HG03378 (cell line): ENCODE results near the gene SLC16A5.
"Not testable (repeated sequence)": the region's sequence is repeated elsewhere in the genome, so short reads cannot be mapped to it uniquely, and the experiment has no call there.

ENCODE experiments used
- ATAC-seq: cut with Tn5 transposase; IDR thresholded peaks from one replicate; pipeline ENCODE4 v1.9.1; 2021; ENCODE audit warnings: mild to moderate bottlenecking, moderate library complexity; ENCODE audit not compliant: unreplicated experiment

The SLC16A5 gene

DNA sequence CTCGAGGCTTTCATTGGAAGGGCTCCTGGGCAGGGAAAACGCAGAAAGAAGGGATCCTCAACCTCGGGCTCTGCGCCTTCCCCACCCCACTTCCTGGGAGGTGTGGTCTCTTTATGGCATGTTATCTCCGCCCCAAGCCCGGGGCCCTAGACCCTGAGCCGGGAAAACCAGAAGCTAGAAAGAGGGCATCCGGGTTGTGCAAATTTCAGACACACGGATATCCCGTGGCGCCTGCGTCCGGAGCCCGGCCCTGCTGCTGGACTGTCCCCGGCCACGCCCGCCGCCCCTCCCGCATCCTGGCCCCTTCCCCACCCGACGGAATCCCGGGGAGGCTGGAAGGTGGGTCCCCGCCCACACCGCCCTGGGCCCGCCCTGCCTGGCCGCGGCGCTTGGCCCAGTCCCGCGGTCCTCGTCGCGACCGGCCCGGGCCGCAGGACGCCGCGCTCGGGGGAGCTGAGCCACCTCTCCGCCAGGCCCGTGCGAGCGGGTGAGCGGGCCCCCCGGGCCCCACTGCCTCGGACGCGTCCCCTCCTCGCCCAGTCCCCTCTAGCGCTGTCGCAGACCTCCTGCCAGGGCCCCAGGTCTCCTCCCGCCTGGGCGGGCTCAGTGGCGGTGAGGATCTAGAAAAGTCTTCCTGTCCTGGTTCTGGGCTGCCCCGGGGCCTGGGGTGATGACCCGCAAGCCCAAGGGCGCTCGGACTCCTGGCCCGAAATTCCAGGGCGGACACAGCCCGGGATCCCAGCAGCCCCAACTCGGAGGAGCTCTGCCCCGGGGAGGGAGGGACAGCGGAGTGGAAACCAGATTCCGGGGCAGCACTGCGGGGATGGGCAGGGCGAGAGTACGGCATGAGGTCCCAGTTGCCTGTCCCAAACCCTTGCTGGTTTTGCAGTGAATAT lies at the start of gene SLC16A5:
TSS of gene SLC16A5 (plus strand) at position 397 of the 896 bp plus-strand sequence. CDS start 5,683 bp downstream, outside the sequence.
- ATAC-seq, result no peak

- no peak for ATAC-seq
Measured at GRCh38 chr17:75039238-75039637, 48.5 kb upstream of the SLC16A5 start.

- ATAC-seq, result no peak
Measured at GRCh38 chr17:75041656-75042280, 46.0 kb upstream of the SLC16A5 start.

DNA sequence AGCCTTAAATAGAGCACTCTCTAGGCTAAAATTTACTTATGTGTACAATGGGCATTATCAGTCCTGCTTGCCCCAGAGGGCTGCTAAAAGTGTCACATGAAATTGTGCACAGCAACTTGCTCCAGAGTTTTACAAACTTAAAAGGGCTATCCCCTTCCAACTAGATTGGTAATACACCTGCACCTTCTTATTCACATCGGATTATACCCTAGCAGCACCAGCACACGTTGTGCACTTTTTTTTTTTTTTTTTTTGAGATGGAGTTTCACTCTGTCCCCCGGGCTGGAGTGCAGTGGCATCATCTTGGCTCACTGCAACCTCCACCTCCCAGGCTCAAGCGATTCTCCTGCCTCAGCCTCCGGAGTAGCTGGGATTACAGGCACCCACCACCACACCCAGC lies 44.0 kb upstream of the SLC16A5 start:
- ATAC-seq, result not testable (repeated sequence)

DNA sequence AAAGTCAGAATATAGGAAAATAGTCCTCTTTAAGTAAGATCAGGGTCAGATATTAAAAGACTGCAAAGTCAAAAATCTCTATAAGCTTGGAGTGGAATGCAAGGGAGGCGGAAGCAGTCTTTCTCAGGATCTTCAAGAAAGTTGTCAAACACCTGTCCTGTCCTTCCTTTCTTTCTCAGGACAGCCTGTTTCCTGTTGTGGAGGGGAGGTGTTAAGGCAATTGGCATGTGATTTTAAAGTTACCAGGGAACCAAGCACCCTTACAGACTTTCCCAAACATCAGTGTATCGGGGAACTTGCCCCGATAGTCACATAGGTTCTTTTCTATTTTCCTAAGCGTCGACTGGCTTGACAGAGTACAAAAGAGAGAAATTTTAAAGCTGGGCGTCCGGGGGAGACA lies 43.0 kb upstream of the SLC16A5 start:
- ATAC-seq, result no peak

DNA sequence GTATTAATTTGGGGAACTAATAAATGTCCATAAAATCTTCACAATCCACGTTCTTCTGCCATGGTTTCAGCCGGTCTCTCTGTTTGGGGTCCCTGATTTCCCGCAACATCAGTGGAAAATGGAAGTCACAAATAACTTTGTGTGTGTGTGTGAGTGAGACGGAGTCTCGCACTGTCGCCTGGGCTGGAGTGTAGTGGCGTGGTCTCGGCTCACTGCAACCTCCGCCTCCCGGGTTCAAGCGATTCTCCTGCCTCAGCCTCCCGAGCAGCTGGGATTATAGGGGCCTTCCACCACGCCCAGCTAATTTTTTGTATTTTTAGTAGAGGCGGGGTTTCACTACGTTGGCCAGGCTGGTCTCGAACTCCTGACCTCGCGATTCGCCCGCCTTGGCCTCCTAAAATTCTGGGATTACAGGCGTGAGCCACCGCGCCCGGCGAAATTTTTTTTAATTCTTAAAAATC lies 41.8 kb upstream of the SLC16A5 start:
- ATAC-seq, result not testable (repeated sequence)

DNA sequence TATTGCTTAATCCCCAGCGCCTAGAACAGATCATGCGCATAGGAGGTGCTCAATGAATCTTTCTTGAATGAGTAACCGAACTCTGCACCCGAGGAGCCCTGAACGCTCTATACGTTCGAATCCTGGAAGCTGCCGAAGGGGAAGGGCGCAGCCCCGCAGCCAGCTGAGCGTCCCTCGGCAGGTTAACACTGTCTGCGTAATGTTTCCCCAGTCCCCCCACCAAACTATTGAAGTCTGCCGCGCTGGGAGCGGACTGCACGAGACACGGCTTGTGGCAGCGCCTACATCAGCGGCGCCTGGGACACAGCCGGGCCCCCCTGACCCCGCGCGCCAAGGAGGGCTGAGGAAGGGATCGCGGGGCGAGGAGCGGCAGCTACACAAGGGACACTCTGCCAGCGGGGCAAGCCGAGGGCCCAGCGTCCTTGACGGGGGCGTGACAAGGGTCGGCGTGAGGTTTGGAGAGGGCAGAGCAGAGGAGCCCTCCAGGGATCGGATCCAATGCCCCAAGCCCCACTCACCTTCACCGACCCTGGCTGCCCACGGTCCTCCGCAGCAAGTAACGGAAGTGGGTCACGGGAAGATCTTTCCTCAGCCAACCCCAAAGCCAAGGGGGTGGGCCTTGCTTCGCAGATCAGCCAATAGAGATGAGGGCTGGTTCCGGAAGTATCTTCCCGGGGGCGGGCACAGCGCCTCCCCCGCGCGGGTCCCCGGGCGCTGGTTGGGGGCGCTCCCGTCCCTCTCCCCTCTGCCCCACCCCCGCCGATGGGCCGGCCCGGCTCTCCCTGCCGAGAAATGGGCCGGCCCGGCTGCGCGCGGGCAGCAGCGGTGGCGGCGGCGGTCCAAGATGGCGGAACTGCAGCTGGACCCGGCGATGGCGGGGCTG lies 41.1 kb upstream of the SLC16A5 start, which contains the start of the genes ATP5PD and KCTD2:
TSS of gene ATP5PD (minus strand) at position 563 of the 883 bp plus-strand sequence. CDS start 4,319 bp downstream, outside the sequence.
TSS of gene KCTD2 (plus strand) at position 819 of the 883 bp plus-strand sequence. CDS start at position 845, 26 bp downstream.
- peak; percentile 96 for ATAC-seq

DNA sequence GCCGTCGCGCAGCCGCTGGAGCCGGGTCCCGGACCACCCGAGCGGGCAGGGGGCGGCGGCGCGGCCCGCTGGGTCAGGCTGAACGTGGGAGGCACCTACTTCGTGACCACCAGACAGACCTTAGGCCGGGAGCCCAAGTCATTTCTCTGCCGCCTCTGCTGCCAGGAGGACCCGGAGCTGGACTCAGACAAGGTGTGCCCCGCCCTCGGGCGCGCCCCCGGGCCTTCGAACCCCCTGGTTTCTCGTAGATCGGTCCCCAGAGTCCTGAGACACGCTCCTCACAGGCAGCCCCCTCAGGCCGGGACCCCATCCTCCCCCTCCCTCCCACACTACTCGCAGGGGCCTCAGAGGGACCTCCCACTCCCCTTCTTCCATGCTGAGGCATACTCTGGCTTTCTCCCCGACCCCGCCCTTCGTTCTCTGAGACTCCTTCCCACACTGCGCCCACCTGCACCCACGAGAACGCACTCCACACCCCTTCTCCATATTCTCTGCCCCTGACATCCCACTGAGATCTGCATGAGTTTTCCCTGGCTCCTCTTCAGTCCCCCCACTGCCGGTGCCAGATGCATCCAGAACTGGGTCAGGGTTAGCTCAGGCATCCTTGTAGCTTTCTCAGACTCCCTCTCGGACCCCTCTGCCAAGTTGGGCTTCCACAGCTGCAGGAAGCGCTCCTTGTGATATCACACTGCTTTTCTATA lies 40.2 kb upstream of the SLC16A5 start:
- no peak for ATAC-seq

- no peak for ATAC-seq
Measured at GRCh38 chr17:75048249-75048878, 39.4 kb upstream of the SLC16A5 start.

DNA sequence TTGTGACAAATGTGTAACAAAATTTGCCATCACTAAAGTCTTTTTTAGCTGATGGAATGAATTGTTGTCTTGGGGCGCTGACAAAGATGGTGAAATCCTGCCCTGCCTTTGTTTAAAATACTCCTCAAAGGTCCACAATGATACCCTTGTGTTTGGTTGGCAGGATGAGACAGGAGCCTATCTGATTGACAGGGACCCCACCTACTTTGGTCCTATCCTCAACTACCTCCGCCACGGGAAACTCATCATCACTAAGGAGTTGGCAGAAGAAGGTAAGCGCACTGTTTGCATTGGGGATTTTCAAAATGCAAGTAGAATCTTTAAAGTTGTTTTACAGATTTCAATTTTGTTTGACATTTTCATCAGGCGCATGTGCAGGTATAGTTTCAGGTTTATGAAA lies 38.7 kb upstream of the SLC16A5 start:
- ATAC-seq, result no peak

- ATAC-seq, result no peak
Measured at GRCh38 chr17:75049706-75050105, 38.0 kb upstream of the SLC16A5 start.

GRCh38 chr17:75051941-75052340 lies 35.8 kb upstream of the SLC16A5 start:
- ATAC-seq, result no peak

- ATAC-seq, result no peak
Measured at GRCh38 chr17:75059369-75060345, 28.1 kb upstream of the SLC16A5 start.

- ATAC-seq, result no peak
Measured at GRCh38 chr17:75060434-75061054, 27.2 kb upstream of the SLC16A5 start.

DNA sequence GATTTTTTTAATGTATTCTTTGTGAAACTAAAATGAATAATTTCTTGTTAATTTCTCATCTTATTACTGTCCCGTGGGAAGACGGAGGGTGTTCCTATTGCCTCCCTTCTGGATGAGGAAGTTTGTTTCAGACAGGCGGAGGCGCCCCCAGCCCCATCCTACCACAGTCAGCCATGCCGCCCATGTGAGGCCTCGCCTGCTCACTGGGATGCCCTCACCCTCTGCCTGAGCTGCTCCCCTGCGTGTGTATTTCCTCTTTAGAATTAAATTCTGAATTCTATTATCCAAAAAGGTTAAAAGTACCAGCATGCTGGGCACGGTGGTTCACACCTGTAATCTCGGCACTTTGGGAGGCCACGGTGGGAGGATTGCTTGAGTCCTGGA lies 26.7 kb upstream of the SLC16A5 start:
- ATAC-seq, result no peak

DNA sequence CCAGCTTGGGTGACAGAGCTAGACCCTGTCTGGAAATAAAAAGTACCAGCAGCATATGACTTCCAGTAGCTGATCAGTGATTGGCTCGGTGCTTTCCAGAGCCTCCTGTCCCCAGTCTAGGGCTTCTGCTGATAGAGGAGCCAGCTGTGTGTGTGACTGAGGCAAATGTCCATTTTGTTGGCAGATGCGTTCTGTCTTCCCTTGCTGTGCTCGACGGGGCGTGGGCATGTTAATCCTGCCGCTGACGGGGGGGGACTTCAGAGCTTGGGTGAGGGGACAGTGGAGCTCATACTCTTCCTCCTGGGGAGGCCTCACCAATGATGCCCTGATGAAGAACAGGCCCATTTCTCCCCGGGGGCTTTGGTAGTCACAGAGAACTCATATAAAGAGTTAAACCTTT lies 26.1 kb upstream of the SLC16A5 start:
- no peak for ATAC-seq

- no peak for ATAC-seq
Measured at GRCh38 chr17:75063201-75063600, 24.6 kb upstream of the SLC16A5 start.

- no peak for ATAC-seq
Measured at GRCh38 chr17:75063626-75064025, 24.1 kb upstream of the SLC16A5 start.
